HepG2 (cell line): ENCODE results near the gene G6PC3. TPM values are rescaled to one million over a fixed set of nuclear protein-coding genes. Genes with fewer than 3 reads are reported as not detected.

Experiments used
- DPF2 ChIP-seq: sonication (generic); formaldehyde crosslinking; IDR thresholded peaks from 2 replicates; pipeline ENCODE4 v1.4.0; 2020; ENCODE audit warnings: mild to moderate bottlenecking, low read depth, missing genetic modification reagents, borderline replicate concordance
- FIP1L1 ChIP-seq: fragments of 200-400 bp; formaldehyde crosslinking; IDR thresholded peaks from 2 replicates; pipeline ENCODE4 v1.6.1; 2018; ENCODE audit warnings: low read depth, mild to moderate bottlenecking, low read length, moderate library complexity, borderline replicate concordance; ENCODE audit not compliant: insufficient read depth
- FOXC1 ChIP-seq: sonication (generic); formaldehyde crosslinking; IDR thresholded peaks from 2 replicates; pipeline ENCODE4 v1.8.0; 2022; ENCODE audit warnings: mild to moderate bottlenecking, missing genetic modification reagents, borderline replicate concordance
- GFI1 ChIP-seq: sonication (generic); formaldehyde crosslinking; IDR thresholded peaks from 2 replicates; pipeline ENCODE4 v1.5.0; 2020; ENCODE audit warnings: missing genetic modification reagents, mild to moderate bottlenecking, borderline replicate concordance
- HMG20A ChIP-seq: IDR thresholded peaks from 2 replicates; pipeline ENCODE4 v1.6.1; 2016; ENCODE audit warnings: borderline replicate concordance
- KAT2B ChIP-seq: fragments of 150-350 bp; IDR thresholded peaks from 2 replicates; pipeline ENCODE4 v1.6.1; 2014; ENCODE audit warnings: low read depth, low read length, borderline replicate concordance
- MAZ ChIP-seq, 2 experiments: sonication (generic) in 1 of 2; formaldehyde crosslinking in 1 of 2; IDR thresholded peaks; 2 replicates each; pipeline versions ENCODE4 v1.5.0 to v1.6.1; 2012 to 2020; ENCODE audit warnings: low read depth in 2 of 2, mild to moderate bottlenecking in 2 of 2, borderline replicate concordance in 1 of 2, improper control_type of control experiment in 1 of 2, low read length in 1 of 2, missing genetic modification reagents in 1 of 2, moderate library complexity in 1 of 2
- MTA1 ChIP-seq: sonication (generic); formaldehyde crosslinking; IDR thresholded peaks from 2 replicates; pipeline ENCODE4 v1.4.0; 2020; ENCODE audit warnings: missing genetic modification reagents, mild to moderate bottlenecking, borderline replicate concordance
- NKX3-1 ChIP-seq: sonication (generic); formaldehyde crosslinking; IDR thresholded peaks from 2 replicates; pipeline ENCODE4 v1.5.0; 2020; ENCODE audit warnings: missing genetic modification reagents
- NRL ChIP-seq: sonication (generic); formaldehyde crosslinking; IDR thresholded peaks from 2 replicates; pipeline ENCODE4 v1.5.0; 2020; ENCODE audit warnings: missing genetic modification reagents, mild to moderate bottlenecking, moderate library complexity, borderline replicate concordance
- PCBP1 ChIP-seq: fragments of 200-400 bp; formaldehyde crosslinking; IDR thresholded peaks from 2 replicates; pipeline ENCODE4 v1.6.1; 2017; ENCODE audit warnings: mild to moderate bottlenecking, low read depth, low read length, borderline replicate concordance
- PPARG ChIP-seq: conservative IDR thresholded peaks from 2 replicates; pipeline ENCODE4 v1.6.1; 2016; ENCODE audit warnings: missing biosample characterization, missing genetic modification reagents
- TBX3 ChIP-seq: fragments of 450-650 bp; IDR thresholded peaks from 2 replicates; pipeline ENCODE4 v1.6.1; 2017; ENCODE audit warnings: antibody characterized with exemption, mild to moderate bottlenecking, inconsistent platforms, borderline replicate concordance
- YEATS2 ChIP-seq: sonication (generic); formaldehyde crosslinking; IDR thresholded peaks from 2 replicates; pipeline ENCODE4 v1.4.0; 2020; ENCODE audit warnings: missing genetic modification reagents, borderline replicate concordance
- ZFP37 ChIP-seq: sonication (generic); formaldehyde crosslinking; IDR thresholded peaks from 2 replicates; pipeline ENCODE4 v1.4.0; 2020; ENCODE audit warnings: missing genetic modification reagents, borderline replicate concordance
- ZNF292 ChIP-seq: sonication (generic); formaldehyde crosslinking; IDR thresholded peaks from 2 replicates; pipeline ENCODE4 v1.8.1; 2022; ENCODE audit warnings: mild to moderate bottlenecking, low read depth, missing genetic modification reagents, borderline replicate concordance
- ZNF296 ChIP-seq: sonication (generic); formaldehyde crosslinking; conservative IDR thresholded peaks from 2 replicates; pipeline ENCODE4 v1.5.0; 2020; ENCODE audit warnings: mild to moderate bottlenecking, missing genetic modification reagents
- ZNF33B ChIP-seq: sonication (generic); formaldehyde crosslinking; IDR thresholded peaks from 2 replicates; pipeline ENCODE4 v1.5.1; 2020; ENCODE audit warnings: mild to moderate bottlenecking, missing genetic modification reagents
- ZNF430 ChIP-seq: sonication (generic); formaldehyde crosslinking; IDR thresholded peaks from 2 replicates; pipeline ENCODE4 v1.9.0; 2021; ENCODE audit warnings: mild to moderate bottlenecking, missing genetic modification reagents
- ZNF572 ChIP-seq: sonication (generic); formaldehyde crosslinking; IDR thresholded peaks from 2 replicates; pipeline ENCODE4 v1.5.1; 2020; ENCODE audit warnings: mild to moderate bottlenecking, missing genetic modification reagents
- ZNF580 ChIP-seq: IDR thresholded peaks from 2 replicates; pipeline ENCODE4 v1.6.1; 2016; ENCODE audit warnings: low read depth, borderline replicate concordance
- ZNF772 ChIP-seq: sonication (generic); formaldehyde crosslinking; IDR thresholded peaks from 2 replicates; pipeline ENCODE4 v1.5.0; 2020; ENCODE audit warnings: mild to moderate bottlenecking, missing genetic modification reagents
- ZNF782 ChIP-seq: sonication (generic); formaldehyde crosslinking; IDR thresholded peaks from 2 replicates; pipeline ENCODE4 v1.4.0; 2020; ENCODE audit warnings: missing genetic modification reagents, mild to moderate bottlenecking, borderline replicate concordance
- ZNF879 ChIP-seq: sonication (generic); formaldehyde crosslinking; IDR thresholded peaks from 2 replicates; pipeline ENCODE4 v1.8.1; 2023; ENCODE audit warnings: missing genetic modification reagents
- ZUFSP ChIP-seq: sonication (generic); formaldehyde crosslinking; IDR thresholded peaks from 2 replicates; pipeline ENCODE4 v1.9.0; 2021; ENCODE audit warnings: missing genetic modification reagents, mild to moderate bottlenecking, borderline replicate concordance
- polyA plus RNA-seq, 8 experiments: library from polyadenylated mRNA; depleted of rRNA in 3 of 8; stranded (reverse) in 7 of 8; unstranded in 1 of 8; fragments of >200 nt; fragmentation: Illumina TruSeq in 4 of 8; extraction: Trizol in 4 of 8; gene quantifications; 2 replicates each; pipeline versions ENCODE4 v1.2.1 to v1.2.3, GENCODE V29; 2011 to 2016; ENCODE audit warnings: low read depth in 4 of 8, missing spikeins in 1 of 8, mixed read lengths in 1 of 8; ENCODE audit not compliant: insufficient read depth in 1 of 8
- total RNA-seq, 5 experiments: library from RNA; depleted of rRNA; stranded (reverse); fragments of >200 nt; fragmentation: Illumina TruSeq; extraction: Trizol; gene quantifications; 2 replicates each; pipeline ENCODE4 v1.2.3, GENCODE V29; 2016; ENCODE audit warnings: low read depth in 1 of 5
- TF ChIP-seq, protein P1 (sequence below): sonication (generic); formaldehyde crosslinking; IDR thresholded peaks from 2 replicates; pipeline ENCODE4 v1.4.0; 2020; ENCODE audit warnings: missing genetic modification reagents

G6PC3 gene
- total and polyA plus RNA-seq, 2 of the 13 experiments (the other 11 are each of a cell fraction or from before 2014, with no cell fraction given) = 38.5 to 75.8 TPM

DNA sequence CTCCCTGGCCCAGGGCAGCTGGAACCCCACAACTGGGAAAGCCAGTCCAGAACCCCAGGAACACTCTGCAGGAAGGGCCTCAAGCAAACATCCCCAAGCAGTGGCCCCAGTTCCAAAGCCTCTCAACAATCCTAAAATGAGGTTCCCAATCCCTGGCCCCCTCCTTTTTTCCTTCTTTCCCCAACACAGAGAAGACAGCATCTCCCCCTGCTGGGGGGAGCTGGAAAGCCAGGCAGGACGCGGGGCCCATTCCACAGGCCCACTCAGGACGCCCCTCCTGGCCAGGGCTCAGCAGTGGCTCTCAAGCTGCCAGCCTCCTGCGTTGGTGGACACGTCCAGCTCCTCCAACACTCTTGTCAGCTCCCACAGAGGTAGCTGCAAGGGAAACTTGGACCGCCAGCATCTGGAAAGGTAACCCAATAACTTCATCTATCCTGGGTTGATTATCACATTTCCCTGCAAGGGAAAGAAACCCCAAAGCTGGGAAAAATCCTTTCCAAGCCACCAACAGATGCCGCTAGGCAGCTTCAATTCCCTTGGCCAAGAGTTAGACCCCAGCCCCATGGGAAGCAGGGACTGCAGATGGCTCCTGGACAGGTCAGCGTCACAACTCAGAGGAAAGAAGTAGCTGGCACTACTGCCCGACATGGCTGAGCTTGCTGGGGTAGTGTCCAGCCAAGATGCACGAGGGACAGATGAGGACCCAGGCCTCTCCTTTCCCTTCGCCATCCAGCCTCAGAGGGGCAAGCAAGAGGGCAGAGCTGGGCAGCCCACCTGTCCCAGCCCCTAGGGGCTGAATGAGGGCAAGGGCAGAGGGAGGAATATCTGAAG is 45.3 kb downstream of the G6PC3 start (continued):
- no peak for TF ChIP-seq HMG20A (CRISPR knock-in tag)
- TF ChIP-seq PCBP1 = peak; percentile 72; the same call in 1 of the 2 replicates
- TF ChIP-seq ZNF33B (CRISPR knock-in tag) = no peak
- 0 out of 2 replicates have a peak, but pooled peaks have one; percentile 38 for TF ChIP-seq ZNF572
- TF ChIP-seq ZFP37 = no peak
- no peak for TF ChIP-seq ZNF296 (CRISPR knock-in tag)
- no peak for TF ChIP-seq NKX3-1 (CRISPR knock-in tag)
- no peak for TF ChIP-seq ZUFSP (CRISPR knock-in tag)
- peak; percentile 68; the same call in 1 of the 2 replicates for TF ChIP-seq MTA1 (CRISPR knock-in tag)
- no peak for TF ChIP-seq NRL
- no peak for TF ChIP-seq KAT2B
- peak; percentile 77; the same call in 1 of the 2 replicates for TF ChIP-seq MAZ (IDR thresholded peaks at IDR 0.05; ENCODE audit: borderline replicate concordance, low read depth, low read length)
- TF ChIP-seq MAZ (CRISPR knock-in tag; IDR thresholded peaks at IDR 0.05; ENCODE audit: low read depth) = 0 out of 2 replicates have a peak, but pooled peaks have one; percentile 51
- TF ChIP-seq FOXC1 = no peak
- TF ChIP-seq, protein P1, sequence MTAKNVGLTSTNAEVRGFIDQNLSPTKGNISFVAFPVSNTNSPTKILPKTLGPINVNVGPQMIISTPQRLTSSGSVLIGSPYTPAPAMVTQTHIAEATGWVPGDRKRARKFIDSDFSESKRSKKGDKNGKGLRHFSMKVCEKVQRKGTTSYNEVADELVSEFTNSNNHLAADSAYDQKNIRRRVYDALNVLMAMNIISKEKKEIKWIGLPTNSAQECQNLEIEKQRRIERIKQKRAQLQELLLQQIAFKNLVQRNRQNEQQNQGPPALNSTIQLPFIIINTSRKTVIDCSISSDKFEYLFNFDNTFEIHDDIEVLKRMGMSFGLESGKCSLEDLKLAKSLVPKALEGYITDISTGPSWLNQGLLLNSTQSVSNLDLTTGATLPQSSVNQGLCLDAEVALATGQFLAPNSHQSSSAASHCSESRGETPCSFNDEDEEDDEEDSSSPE (CRISPR knock-in tag) = no peak
- 0 out of 2 replicates have a peak, but pooled peaks have one; percentile 39 for TF ChIP-seq ZNF772 (CRISPR knock-in tag)
- 0 out of 2 replicates have a peak, but pooled peaks have one; percentile 38 for TF ChIP-seq ZNF430
- TF ChIP-seq TBX3 = no peak
- no peak for TF ChIP-seq ZNF292 (CRISPR knock-in tag)
- TF ChIP-seq ZNF580 = 0 out of 2 replicates have a peak, but pooled peaks have one; percentile 12
- no peak for TF ChIP-seq DPF2 (CRISPR knock-in tag)
- TF ChIP-seq ZNF782 (CRISPR knock-in tag) = no peak
- no peak for TF ChIP-seq FIP1L1
- TF ChIP-seq YEATS2 = no peak
- no peak for TF ChIP-seq PPARG (CRISPR knock-in tag)
- TF ChIP-seq GFI1 = no peak
- TF ChIP-seq ZNF879 = no peak
